ENCODE data around the gene MKI67. TPM values are rescaled to one million over a fixed set of nuclear protein-coding genes. Genes with fewer than 3 reads are reported as not detected.

The MKI67 gene
- total and polyA plus RNA-seq, 2 donors (not counting 3 experiments of a cell fraction or from before 2014, with no cell fraction given), result 16.2 to 125 TPM

DNA sequence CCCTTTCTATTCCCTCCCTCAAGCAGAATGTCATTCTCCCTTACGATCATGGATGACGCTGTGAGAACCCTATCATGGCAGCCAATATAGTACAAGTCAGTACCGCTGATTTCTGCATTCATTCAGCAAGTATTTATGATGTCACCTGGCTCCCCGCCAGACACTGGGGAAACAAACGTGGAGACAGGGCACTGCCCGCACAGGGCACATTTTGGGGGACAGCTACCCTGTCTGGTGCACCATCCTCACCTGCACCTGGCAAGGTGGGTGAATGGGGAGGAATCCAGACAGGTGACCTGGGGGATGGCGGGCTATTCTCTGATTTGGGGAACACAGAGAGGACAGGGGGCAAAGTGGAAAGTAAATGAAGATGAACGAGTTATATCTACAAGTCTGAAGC is 28.4 kb downstream of the MKI67 start:
- Histone ChIP-seq H3K27me3 (ENCODE audit: control insufficient read depth in 2 of 2, insufficient read depth in 2 of 2, low read length in 2 of 2) (no peaks in the 10 kb centered on the region), H3K9me3 (replicated peaks; ENCODE audit: control insufficient read depth, insufficient read depth, low read length) (no peaks in the 10 kb centered on the region), H3K27ac (ENCODE audit: insufficient read depth, low read depth, low read length) (no peak overlapping the region), H3K79me2 (ENCODE audit: control insufficient read depth, insufficient read depth, low read length) (peaks cover 19% of the 10 kb centered on the region), H3K4me3 (replicated peaks in 1 of 3; ENCODE audit: insufficient read depth in 1 of 3, low read depth in 1 of 3, low read length in 3 of 3) (no peak overlapping the region), H2AFZ (ENCODE audit: low read depth, low read length) (no peak overlapping the region), H3K4me2 (ENCODE audit: insufficient read depth, low read length) (no peak overlapping the region), H4K20me1 (replicated peaks; ENCODE audit: control insufficient read depth, extremely low read depth, insufficient read depth, low read length) (no peaks in the 10 kb centered on the region), H3K9ac (replicated peaks; ENCODE audit: extremely low read depth, insufficient read depth, low read length) (no peak overlapping the region), H3K36me3 (ENCODE audit: control insufficient read depth in 2 of 2, extremely low read depth in 1 of 2, insufficient read depth in 2 of 2, low read length in 2 of 2) (peaks cover 0 to 24% of the 10 kb centered on the region in 2 experiments), H3K9me1 (replicated peaks; ENCODE audit: control insufficient read depth, extremely low read depth, insufficient read depth, low read length) (no peaks in the 10 kb centered on the region), H3K4me1 (ENCODE audit: control insufficient read depth, extremely low read depth, insufficient read depth, low read length) (no peaks in the 10 kb centered on the region)
- CTCF ChIA-PET, result no interaction called here
- POLR2A ChIA-PET, result no interaction called here
- TF ChIP-seq POLR2AphosphoS5 (IDR thresholded peaks at IDR 0.05; ENCODE audit: insufficient read depth, low read depth, low read length) (no peak), POLR2A (IDR thresholded peaks at IDR 0.05; ENCODE audit: low read depth, low read length) (no peak), EZH2 (IDR thresholded peaks at IDR 0.05; ENCODE audit: borderline replicate concordance, low read depth, low read length, severe bottlenecking) (no peak), FOS (IDR thresholded peaks at IDR 0.05; ENCODE audit: borderline replicate concordance, insufficient read depth, low read length) (no peak), MYC (IDR thresholded peaks at IDR 0.05; ENCODE audit: low read depth, low read length) (no peak), GATA2 (IDR thresholded peaks at IDR 0.05; ENCODE audit: insufficient read depth, insufficient read length, low read depth, low read length) (no peak), JUN (IDR thresholded peaks at IDR 0.05; ENCODE audit: borderline replicate concordance, insufficient read depth, insufficient read length, low read depth) (no peak)
- TF ChIP-seq, protein P1, sequence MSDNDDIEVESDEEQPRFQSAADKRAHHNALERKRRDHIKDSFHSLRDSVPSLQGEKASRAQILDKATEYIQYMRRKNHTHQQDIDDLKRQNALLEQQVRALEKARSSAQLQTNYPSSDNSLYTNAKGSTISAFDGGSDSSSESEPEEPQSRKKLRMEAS (IDR thresholded peaks at IDR 0.05; ENCODE audit: insufficient read depth, insufficient read length), result no peak
- TF ChIP-seq, protein P2, sequence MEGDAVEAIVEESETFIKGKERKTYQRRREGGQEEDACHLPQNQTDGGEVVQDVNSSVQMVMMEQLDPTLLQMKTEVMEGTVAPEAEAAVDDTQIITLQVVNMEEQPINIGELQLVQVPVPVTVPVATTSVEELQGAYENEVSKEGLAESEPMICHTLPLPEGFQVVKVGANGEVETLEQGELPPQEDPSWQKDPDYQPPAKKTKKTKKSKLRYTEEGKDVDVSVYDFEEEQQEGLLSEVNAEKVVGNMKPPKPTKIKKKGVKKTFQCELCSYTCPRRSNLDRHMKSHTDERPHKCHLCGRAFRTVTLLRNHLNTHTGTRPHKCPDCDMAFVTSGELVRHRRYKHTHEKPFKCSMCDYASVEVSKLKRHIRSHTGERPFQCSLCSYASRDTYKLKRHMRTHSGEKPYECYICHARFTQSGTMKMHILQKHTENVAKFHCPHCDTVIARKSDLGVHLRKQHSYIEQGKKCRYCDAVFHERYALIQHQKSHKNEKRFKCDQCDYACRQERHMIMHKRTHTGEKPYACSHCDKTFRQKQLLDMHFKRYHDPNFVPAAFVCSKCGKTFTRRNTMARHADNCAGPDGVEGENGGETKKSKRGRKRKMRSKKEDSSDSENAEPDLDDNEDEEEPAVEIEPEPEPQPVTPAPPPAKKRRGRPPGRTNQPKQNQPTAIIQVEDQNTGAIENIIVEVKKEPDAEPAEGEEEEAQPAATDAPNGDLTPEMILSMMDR (IDR thresholded peaks at IDR 0.05; ENCODE audit: extremely low read depth in 1 of 2, insufficient read depth in 1 of 2, low read depth in 1 of 2, low read length in 2 of 2), result no peak
- BruUV-seq (replicated peaks), result no TSS peak
- FAIRE-seq, result no peak
- intact Hi-C loops (cut with micrococcal nuclease) (no loop called here), dilution Hi-C loops (cut with MboI; ENCODE audit: extremely low pct_ligation_motif_present, low sequenced_read_pairs) (no loop called here)
- DNase-seq (ENCODE audit: low read depth, low spot score), result no peak
